ENCODE data around the gene SPTLC1.

The SPTLC1 gene

GRCh38 chr9:92077888-92078287 lies 37.3 kb downstream of the SPTLC1 start:
- DNase-seq, result no peak

DNA sequence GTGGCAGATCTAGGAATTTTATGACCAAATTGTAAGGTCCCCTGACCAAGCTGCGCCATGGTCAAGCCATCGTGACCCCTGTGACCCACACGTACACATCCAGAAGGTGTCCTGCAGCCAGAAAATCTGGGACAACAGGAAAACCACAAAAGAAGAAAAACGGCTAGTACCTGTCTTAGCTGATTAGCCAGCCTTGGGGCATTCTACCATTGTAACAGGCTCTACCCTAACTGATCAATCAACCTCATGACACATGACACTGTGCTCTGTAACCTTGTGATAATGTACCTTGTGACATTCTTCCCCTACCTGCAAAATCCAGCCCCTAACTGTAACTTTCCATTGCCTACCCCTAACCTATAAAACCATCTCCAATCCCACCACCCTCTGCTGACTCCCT lies 43.6 kb downstream of the SPTLC1 start:
- no peak for DNase-seq

- DNase-seq, result no peak
Observed at GRCh38 chr9:92066168-92066567, 49.0 kb downstream of the SPTLC1 start.

DNA sequence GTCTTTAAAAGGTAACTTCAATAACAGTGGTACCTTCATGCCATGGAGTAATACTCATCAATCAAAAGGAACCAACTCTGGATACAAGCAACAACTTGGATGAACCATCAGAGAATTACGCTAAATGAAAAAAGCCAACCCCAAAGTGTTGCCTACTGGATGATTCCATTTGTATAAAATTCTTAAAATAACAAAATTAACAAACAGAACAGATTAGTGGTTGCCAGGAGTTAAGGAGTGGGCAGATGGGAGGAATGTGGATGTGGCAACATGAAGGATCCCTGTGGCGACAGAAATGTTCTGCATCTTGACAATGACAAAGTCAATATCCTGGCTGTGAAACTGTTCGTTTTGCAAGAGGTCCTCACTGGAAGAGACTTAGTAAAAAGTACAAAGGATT lies 50.5 kb downstream of the SPTLC1 start:
- no peak for DNase-seq

DNA sequence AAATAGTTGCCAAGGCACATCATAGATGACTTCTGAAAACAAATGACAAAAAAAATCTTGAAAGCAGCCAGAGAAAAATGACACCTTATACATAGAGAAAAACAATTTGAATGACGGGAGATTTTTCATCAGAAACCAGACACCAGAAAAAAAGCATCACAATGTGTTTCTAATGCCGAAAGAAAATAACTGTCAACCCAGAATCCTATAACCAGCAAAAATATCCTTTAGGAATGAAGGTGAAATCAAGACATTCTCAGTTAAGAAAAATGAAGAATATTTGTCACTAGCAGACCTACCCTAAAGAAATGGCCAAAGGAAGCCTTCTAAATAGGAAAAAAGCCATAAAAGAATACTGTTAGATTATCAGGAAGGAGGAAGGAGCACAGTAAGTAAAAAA lies 54.0 kb downstream of the SPTLC1 start:
- DNase-seq, result no peak

GRCh38 chr9:92059661-92060060 lies 55.6 kb downstream of the SPTLC1 start:
- DNase-seq, result no peak

DNA sequence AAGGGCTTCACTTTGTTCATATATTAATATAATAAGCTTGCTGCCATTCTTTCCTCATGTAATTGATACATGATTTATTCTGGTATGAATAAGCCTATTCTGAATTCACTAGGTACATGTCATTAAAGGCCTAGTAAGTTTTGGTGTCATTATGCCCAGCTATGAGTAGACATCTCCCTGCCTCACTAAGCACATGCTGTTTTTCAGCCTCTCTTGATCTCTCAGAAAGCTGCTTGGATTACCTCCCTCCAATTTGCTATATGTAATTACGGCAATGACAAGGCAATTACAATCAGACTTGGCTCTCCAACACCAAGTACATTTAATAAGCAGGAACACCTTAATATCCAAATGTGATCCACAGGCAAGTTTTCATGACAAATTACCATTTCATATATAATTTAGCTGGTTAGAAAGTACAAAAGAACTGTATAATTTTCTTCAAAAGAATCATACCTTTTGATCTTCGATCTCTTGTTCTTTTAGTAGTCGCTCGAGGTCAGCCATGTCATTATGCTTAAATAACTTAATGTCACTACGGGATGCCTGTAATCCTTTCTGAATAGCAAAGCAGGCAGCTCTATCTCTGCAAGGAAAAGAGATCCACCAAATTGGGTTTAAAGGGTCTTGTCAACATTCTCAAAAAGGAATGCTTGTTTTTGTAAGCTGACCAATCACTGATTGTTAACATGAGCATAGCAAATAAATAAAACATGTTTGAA lies 56.3 kb downstream of the SPTLC1 start:
- DNase-seq, result no peak

GRCh38 chr9:92058026-92058425 lies 57.2 kb downstream of the SPTLC1 start:
- DNase-seq, result no peak

DNA sequence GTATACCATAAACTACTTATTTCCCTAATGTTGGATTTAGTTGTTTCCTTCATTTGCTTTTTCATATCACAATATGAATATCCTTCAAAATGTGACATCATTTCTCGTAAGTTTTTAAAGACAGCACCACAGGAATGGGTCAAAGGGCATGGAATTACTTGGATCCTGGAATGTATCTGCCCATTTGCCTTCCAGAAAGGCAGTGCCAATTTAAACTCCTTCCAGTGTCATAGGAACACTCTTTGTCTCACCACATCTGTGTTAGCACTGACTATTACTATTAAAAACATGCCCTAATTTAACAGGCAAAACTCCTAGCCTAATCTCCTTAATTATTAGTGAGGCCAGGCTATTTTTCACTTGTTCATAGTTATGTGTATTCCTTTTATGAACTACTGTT lies 58.0 kb downstream of the SPTLC1 start:
- no peak for DNase-seq

DNA sequence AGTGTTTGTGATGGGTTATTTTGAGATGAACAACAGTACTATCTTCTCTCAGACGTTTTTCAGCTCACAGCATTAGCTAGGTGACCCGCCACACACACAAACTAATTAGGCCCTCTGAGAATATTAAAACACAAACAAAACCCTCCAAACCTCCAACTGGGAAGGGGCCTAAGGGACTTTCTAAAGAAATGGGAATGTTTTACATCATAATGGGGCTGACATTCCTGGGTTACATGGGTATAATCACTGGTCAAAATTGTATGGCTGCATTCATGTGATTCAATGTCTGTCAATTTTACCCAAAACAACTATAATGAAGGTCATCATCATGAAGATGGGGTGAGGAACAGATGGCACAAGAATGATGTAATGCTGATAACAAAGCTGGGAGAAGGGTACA lies 59.6 kb downstream of the SPTLC1 start:
- no peak for DNase-seq

DNA sequence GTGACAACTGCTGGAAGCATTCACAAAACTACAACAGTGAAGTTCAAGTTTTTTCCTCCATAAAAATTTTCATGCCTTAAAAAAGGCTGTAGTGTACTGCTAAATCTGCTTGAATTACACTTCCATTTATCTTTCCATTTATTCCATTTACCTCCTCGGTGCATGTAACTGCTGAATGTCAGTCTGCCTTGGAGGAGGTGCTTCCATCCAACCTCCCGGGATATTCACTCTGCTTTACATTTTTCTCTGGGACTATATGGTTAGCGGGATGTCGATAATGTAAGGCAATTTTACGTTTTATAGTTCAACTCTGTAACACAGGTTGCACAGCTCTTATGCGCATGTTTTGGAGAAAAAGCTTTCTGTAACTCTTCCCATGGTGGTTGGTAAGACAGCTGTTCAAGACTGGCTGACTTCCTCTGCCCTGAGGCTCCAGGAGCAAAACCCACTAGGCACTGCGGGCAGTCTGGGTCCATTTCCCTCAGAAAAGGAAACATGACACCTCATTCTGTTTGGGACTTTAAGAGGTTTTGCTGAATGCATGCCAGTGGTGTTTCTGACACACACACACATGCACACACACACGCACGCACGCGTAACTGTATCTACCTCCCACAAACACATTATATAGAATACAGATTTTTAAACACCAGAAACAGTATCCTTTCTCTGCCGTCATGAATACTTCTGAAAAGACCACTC lies 66.1 kb downstream of the SPTLC1 start:
- no peak for DNase-seq

GRCh38 chr9:92047500-92047899 lies 67.7 kb downstream of the SPTLC1 start:
- no peak for DNase-seq

GRCh38 chr9:92046676-92047075 lies 68.5 kb downstream of the SPTLC1 start:
- DNase-seq, result no peak

DNA sequence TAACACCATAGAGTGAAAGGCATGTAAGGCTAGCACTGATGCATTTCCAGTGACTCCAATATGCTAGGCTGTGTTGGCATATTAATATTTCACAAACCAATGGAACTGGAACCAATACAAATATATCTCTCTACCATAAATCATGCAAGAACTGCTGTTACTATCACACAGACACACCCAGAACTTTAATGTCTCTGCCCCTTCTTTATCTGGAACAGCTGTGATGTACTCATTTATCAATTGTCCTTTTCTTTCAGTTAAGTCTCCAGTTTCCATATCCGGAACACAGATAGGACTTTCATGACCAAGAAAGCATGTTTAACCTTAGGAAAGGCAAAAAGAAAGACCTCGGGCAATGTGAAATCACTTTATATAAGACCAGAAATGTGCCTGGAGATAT lies 70.3 kb downstream of the SPTLC1 start:
- DNase-seq, result no peak

- DNase-seq, result no peak
Observed at GRCh38 chr9:92043002-92043401, 72.2 kb downstream of the SPTLC1 start.

- no peak for DNase-seq
Observed at GRCh38 chr9:92042260-92042659, 73.0 kb downstream of the SPTLC1 start.

DNA sequence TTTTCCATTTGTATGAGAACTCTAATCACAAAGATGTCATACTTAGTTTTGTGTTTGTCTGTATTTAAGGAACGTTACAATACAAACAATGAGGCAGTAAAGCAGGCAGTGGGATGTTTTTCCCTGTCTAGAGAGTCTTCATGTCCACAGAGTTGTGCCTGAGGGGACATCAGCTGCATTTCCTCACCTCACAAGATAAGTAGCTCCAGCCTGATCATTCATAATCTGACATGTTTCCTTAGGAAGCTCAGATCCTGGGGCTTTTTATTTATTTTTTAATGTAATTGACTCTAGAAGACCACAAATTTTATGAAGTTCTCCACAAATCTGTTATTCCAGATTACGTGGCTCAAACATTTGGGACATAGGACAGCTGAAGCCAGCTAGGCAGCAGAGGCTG lies 78.5 kb downstream of the SPTLC1 start:
- no peak for DNase-seq

GRCh38 chr9:92036411-92036746 lies 78.8 kb downstream of the SPTLC1 start:
- DNase-seq, result no peak

GRCh38 chr9:92035687-92036410 lies 79.4 kb downstream of the SPTLC1 start:
- no peak for DNase-seq

DNA sequence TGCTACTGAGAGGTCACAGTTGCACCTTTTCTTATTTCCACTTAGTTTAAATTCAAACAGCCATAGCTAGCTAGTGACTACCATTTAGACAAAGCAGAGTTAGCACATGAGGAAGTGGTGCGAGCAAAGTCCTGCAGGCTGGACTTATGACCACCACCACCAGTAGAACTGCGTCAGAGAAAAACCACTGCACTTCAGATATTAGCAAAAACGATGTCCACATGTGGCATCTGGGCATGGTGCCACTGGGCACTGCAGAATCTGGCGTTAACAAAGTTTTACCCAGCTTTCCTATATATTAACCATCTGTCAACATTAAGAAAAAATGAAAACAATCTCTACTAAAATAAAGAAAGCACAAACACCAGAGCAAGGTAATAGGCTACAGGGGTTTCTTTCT lies 80.1 kb downstream of the SPTLC1 start:
- no peak for DNase-seq

DNA sequence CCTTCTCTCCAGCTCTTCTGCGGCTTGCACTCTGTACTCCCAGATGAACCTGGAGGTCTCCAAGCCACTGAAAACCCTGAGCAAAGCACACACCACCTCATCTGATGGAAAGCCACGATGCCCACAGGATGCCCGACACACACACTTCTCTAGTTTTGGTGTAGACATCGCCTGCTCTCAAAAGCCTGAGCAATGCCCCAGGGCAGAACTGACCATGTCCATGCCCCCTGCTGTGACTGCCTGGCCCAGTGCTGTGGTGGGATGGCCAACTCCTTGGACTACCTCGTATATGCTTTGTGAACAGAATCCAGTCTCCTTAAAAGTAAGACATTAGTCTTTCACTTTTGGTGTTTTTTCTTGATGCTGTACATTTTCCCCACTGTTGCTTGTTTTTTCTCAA lies 81.2 kb downstream of the SPTLC1 start:
- no peak for DNase-seq

- no peak for DNase-seq
Observed at GRCh38 chr9:92033307-92033706, 81.9 kb downstream of the SPTLC1 start.

GRCh38 chr9:92032891-92033290 lies 82.3 kb downstream of the SPTLC1 start:
- no peak for DNase-seq

DNA sequence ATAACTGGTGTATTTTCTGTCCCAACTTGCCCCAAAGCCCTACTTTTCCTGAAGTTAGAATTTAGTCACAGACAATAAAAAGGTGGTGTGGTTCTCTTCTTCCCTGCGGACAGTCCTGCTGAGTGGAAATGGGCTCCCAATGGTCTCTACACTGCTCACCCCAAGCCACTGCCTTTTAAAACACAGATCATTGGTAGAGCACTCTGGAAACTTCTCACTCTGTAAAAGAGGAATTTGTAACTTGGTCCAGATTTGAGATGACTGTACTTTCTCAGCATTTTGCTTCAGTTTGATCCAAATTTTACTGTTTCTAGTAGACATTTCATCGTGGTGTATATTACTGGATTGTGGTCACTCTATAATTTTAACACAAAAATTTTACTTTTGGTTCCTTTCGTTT lies 84.8 kb downstream of the SPTLC1 start:
- no peak for DNase-seq
